Measurements from ENCODE around the gene SERPINC1. TPM values are rescaled to one million over a fixed set of nuclear protein-coding genes. Genes with fewer than 3 reads are reported as not detected.

The SERPINC1 gene
- total and polyA plus RNA-seq, 9 of the 15 experiments (the other 6 are each of a cell fraction or from before 2014, with no cell fraction given): 0.07 to 1.2 (median 0.50) TPM

GRCh38 chr1:173868266-173869020 is 48.7 kb downstream of the SERPINC1 start, which contains the start of gene ZBTB37 (continued):
- peak; percentile 79 for TF ChIP-seq ZNF444 (CRISPR knock-in tag; IDR thresholded peaks at IDR 0.05)
- 0 out of 2 replicates have a peak, but pooled peaks have one; percentile 43 for TF ChIP-seq ZC3H8 (IDR thresholded peaks at IDR 0.05)
- TF ChIP-seq PHF20 (IDR thresholded peaks at IDR 0.05; ENCODE audit: partially characterized antibody): peak; percentile 79
- TF ChIP-seq NBN (IDR thresholded peaks at IDR 0.05; ENCODE audit: low read depth): peak; percentile 44
- no peak for TF ChIP-seq PRPF4 (IDR thresholded peaks at IDR 0.05; ENCODE audit: insufficient read depth, low read depth, low read length, poor library complexity, severe bottlenecking)
- TF ChIP-seq KDM1A (IDR thresholded peaks at IDR 0.05): peak in 1 of 2 experiments; percentile 80; a peak in 1 of 4 replicates
- TF ChIP-seq, protein P1, sequence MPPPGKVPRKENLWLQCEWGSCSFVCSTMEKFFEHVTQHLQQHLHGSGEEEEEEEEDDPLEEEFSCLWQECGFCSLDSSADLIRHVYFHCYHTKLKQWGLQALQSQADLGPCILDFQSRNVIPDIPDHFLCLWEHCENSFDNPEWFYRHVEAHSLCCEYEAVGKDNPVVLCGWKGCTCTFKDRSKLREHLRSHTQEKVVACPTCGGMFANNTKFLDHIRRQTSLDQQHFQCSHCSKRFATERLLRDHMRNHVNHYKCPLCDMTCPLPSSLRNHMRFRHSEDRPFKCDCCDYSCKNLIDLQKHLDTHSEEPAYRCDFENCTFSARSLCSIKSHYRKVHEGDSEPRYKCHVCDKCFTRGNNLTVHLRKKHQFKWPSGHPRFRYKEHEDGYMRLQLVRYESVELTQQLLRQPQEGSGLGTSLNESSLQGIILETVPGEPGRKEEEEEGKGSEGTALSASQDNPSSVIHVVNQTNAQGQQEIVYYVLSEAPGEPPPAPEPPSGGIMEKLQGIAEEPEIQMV (tag; conservative IDR thresholded peaks at IDR 0.05; ENCODE audit: low read depth): no peak
- no peak for TF ChIP-seq CBX1 (IDR thresholded peaks at IDR 0.05; ENCODE audit: low read depth)
- TF ChIP-seq ASH1L (IDR thresholded peaks at IDR 0.05; ENCODE audit: borderline replicate concordance, low read depth, partially characterized antibody): no peak
- peak; percentile 41; the same call in 1 of the 2 replicates for TF ChIP-seq E2F1 (CRISPR knock-in tag; IDR thresholded peaks at IDR 0.05)
- TF ChIP-seq AFF4 (CRISPR knock-in tag; IDR thresholded peaks at IDR 0.05): peak; percentile 18; the same call in 1 of the 2 replicates
- no peak for TF ChIP-seq ZBED1 (IDR thresholded peaks at IDR 0.05)
- TF ChIP-seq ZNF143 (CRISPR knock-in tag; IDR thresholded peaks at IDR 0.05): no peak
- TF ChIP-seq SIX5 (IDR thresholded peaks at IDR 0.05; ENCODE audit: borderline replicate concordance in 1 of 2, insufficient read depth in 1 of 2, low read depth in 1 of 2, low read length in 2 of 2): no peak
- TF ChIP-seq TGIF2 (CRISPR knock-in tag; IDR thresholded peaks at IDR 0.05): no peak
- TF ChIP-seq TOE1 (IDR thresholded peaks at IDR 0.05; ENCODE audit: borderline replicate concordance): 0 out of 2 replicates have a peak, but pooled peaks have one; percentile 71
- TF ChIP-seq TOE1 (CRISPR knock-in tag; IDR thresholded peaks at IDR 0.05; ENCODE audit: borderline replicate concordance, low read depth): no peak

Data from K562 (cell line).